Activated naive CD4-positive, alpha-beta T cell treated with anti-CD3 and anti-CD28 coated beads for 36 hours (primary cell): ENCODE results near the gene BEND5. TPM values are rescaled to one million over a fixed set of nuclear protein-coding genes. Genes with fewer than 3 reads are reported as not detected.

Experiments
- CTCF ChIA-PET: fragments of 350-600 bp; sonication (Branson Sonifier 250); formaldehyde crosslinking; loops from one replicate; lab custom pipeline; 2021; ENCODE audit warnings: antibody characterized with exemption; lab: Charles Lee
- DNase-seq: peaks from one replicate; pipeline ENCODE4 v3.0.0-alpha.2; 2020
- H3K27ac Mint-ChIP-seq: one replicate; pipeline ENCODE4 v1.8.0; 2021; ENCODE audit warnings: mild to moderate bottlenecking, mixed read lengths
- H3K27me3 Mint-ChIP-seq: one replicate; pipeline ENCODE4 v1.8.0; 2021; ENCODE audit warnings: low read depth, mixed read lengths
- H3K36me3 Mint-ChIP-seq: one replicate; pipeline ENCODE4 v1.8.0; 2021; ENCODE audit warnings: low read depth, mixed read lengths
- H3K4me1 Mint-ChIP-seq: one replicate; pipeline ENCODE4 v1.8.0; 2021; ENCODE audit warnings: low read depth, mixed read lengths
- H3K4me3 Mint-ChIP-seq: one replicate; pipeline ENCODE4 v1.8.0; 2021; ENCODE audit warnings: mild to moderate bottlenecking, moderate library complexity, mixed read lengths
- H3K9me3 Mint-ChIP-seq: one replicate; pipeline ENCODE4 v1.8.0; 2021; ENCODE audit warnings: mixed read lengths
- intact Hi-C: fragments of 100-400 bp; cut with micrococcal nuclease; formaldehyde crosslinking; loops from one replicate; pipeline ENCODE4 v1.15.1; 2023
- total RNA-seq, 2 experiments: library from RNA; stranded (reverse); gene quantifications; one replicate each; pipeline ENCODE4 v1.2.3, GENCODE V29; 2021

BEND5 gene
- total RNA-seq, 2 experiments from 2014 or later: 1.0 to 1.8 TPM

- H3K9me3 Mint-ChIP-seq: no peaks in the 10 kb centered on the region
- peaks cover 14% of the 10 kb centered on the region for H3K36me3 Mint-ChIP-seq
- no peak overlapping the region for H3K4me3 Mint-ChIP-seq
- H3K4me1 Mint-ChIP-seq: no peaks in the 10 kb centered on the region
- DNase-seq: no peak
- intact Hi-C loops: no loop called here
- CTCF ChIA-PET: no interaction called here
- no peaks in the 10 kb centered on the region for H3K27me3 Mint-ChIP-seq
- no peak overlapping the region for H3K27ac Mint-ChIP-seq
Observed at GRCh38 chr1:48761411-48761810, 15.3 kb downstream of the BEND5 start.

- no peaks in the 10 kb centered on the region for H3K27me3 Mint-ChIP-seq
- H3K9me3 Mint-ChIP-seq: no peaks in the 10 kb centered on the region
- intact Hi-C loops: no loop called here
- no peak overlapping the region for H3K4me3 Mint-ChIP-seq
- H3K27ac Mint-ChIP-seq: no peak overlapping the region
- no peaks in the 10 kb centered on the region for H3K4me1 Mint-ChIP-seq
- CTCF ChIA-PET: no interaction called here
- DNase-seq: no peak
- H3K36me3 Mint-ChIP-seq: peaks cover 14% of the 10 kb centered on the region
Observed at GRCh38 chr1:48760857-48761256, 15.8 kb downstream of the BEND5 start.

- no peak for DNase-seq
- peaks cover 22% of the 10 kb centered on the region for H3K36me3 Mint-ChIP-seq
- no peaks in the 10 kb centered on the region for H3K27me3 Mint-ChIP-seq
- H3K27ac Mint-ChIP-seq: no peak overlapping the region
- no peaks in the 10 kb centered on the region for H3K4me1 Mint-ChIP-seq
- CTCF ChIA-PET: no interaction called here
- H3K9me3 Mint-ChIP-seq: no peaks in the 10 kb centered on the region
- no peak overlapping the region for H3K4me3 Mint-ChIP-seq
- intact Hi-C loops: no loop called here
Observed at GRCh38 chr1:48758976-48759375, 17.7 kb downstream of the BEND5 start.

- no peaks in the 10 kb centered on the region for H3K27me3 Mint-ChIP-seq
- H3K9me3 Mint-ChIP-seq: no peaks in the 10 kb centered on the region
- H3K27ac Mint-ChIP-seq: no peak overlapping the region
- peaks cover 22% of the 10 kb centered on the region for H3K36me3 Mint-ChIP-seq
- CTCF ChIA-PET: interaction anchor here (0.6 kb wide), 1 partner anchor 17 kb away, joined by 3 read pairs; no protein-coding TSS in a partner anchor
- no peak overlapping the region for H3K4me3 Mint-ChIP-seq
- no peak for DNase-seq
- H3K4me1 Mint-ChIP-seq: no peaks in the 10 kb centered on the region
- intact Hi-C loops: no loop called here
Observed at GRCh38 chr1:48757363-48757762, 19.3 kb downstream of the BEND5 start.

DNA sequence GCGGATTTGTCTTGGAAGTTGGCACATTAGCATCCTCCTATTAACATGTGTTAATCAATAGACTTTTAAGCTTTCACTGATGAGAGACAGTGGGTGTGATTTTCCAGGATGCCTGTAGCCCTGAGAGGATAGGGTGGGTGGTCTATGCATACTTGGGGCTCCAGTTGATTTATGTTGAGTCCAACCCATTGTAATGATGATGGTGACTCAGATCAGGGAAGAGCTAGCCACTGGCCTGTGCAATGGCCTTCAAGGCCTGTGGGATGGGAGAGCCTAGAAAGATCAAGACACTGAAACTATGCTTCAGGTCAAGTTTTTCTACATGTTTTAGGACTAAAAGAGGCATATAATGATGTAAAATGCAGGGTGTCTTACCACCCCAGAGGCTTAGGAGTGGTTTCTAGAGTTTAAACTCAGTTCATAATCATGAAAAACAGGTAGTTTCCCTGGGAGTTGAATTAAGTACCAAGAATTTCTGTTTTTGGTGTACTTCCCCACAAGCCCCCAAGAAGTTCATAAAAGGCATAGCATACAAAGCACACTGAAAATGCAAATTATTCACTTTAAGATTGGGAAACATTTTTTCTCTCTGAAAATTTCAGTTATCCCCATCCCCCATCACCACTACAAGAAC lies 19.9 kb downstream of the BEND5 start:
- no peak overlapping the region for H3K27ac Mint-ChIP-seq
- CTCF ChIA-PET: no interaction called here
- intact Hi-C loops: no loop called here

GRCh38 chr1:48753293-48753692 lies 23.4 kb downstream of the BEND5 start:
- no peaks in the 10 kb centered on the region for H3K4me1 Mint-ChIP-seq
- no peaks in the 10 kb centered on the region for H3K9me3 Mint-ChIP-seq
- H3K27ac Mint-ChIP-seq: no peak overlapping the region
- CTCF ChIA-PET: no interaction called here
- no peak for DNase-seq
- no peaks in the 10 kb centered on the region for H3K27me3 Mint-ChIP-seq
- intact Hi-C loops: no loop called here
- no peak overlapping the region for H3K4me3 Mint-ChIP-seq
- H3K36me3 Mint-ChIP-seq: peaks cover 21% of the 10 kb centered on the region

More for the DNA sequence above, 19.9 kb downstream of the BEND5 start:
- Mint-ChIP-seq H3K27me3 (no peaks in the 10 kb centered on the region), H3K4me3 (no peak overlapping the region), H3K36me3 (peaks cover 24% of the 10 kb centered on the region), H3K9me3 (no peaks in the 10 kb centered on the region), H3K4me1 (no peaks in the 10 kb centered on the region)
- DNase-seq: no peak

- Mint-ChIP-seq H3K9me3 (no peaks in the 10 kb centered on the region), H3K36me3 (peaks cover 20% of the 10 kb centered on the region)
- intact Hi-C loops: no loop called here
Observed at GRCh38 chr1:48750109-48750508, 26.6 kb downstream of the BEND5 start.

GRCh38 chr1:48749068-48749467 lies 27.6 kb downstream of the BEND5 start:
- CTCF ChIA-PET: no interaction called here
- Mint-ChIP-seq H3K36me3 (peaks cover 14% of the 10 kb centered on the region), H3K9me3 (no peaks in the 10 kb centered on the region), H3K4me3 (no peak overlapping the region), H3K27ac (no peak overlapping the region), H3K4me1 (no peaks in the 10 kb centered on the region), H3K27me3 (no peaks in the 10 kb centered on the region)
- intact Hi-C loops: no loop called here
- no peak for DNase-seq

More at GRCh38 chr1:48750109-48750508, 26.6 kb downstream of the BEND5 start:
- CTCF ChIA-PET: no interaction called here
- Mint-ChIP-seq H3K4me3 (no peak overlapping the region), H3K27ac (no peak overlapping the region), H3K27me3 (no peaks in the 10 kb centered on the region), H3K4me1 (no peaks in the 10 kb centered on the region)
- no peak for DNase-seq

GRCh38 chr1:48746906-48747305 lies 29.8 kb downstream of the BEND5 start:
- CTCF ChIA-PET: interaction anchor here (0.8 kb wide), 1 partner anchor 744 kb away, joined by 3 read pairs; no protein-coding TSS in a partner anchor
- Mint-ChIP-seq H3K4me1 (no peaks in the 10 kb centered on the region), H3K27me3 (no peaks in the 10 kb centered on the region), H3K9me3 (no peaks in the 10 kb centered on the region), H3K36me3 (peaks cover 21% of the 10 kb centered on the region), H3K27ac (no peak overlapping the region), H3K4me3 (no peak overlapping the region)
- DNase-seq: no peak
- intact Hi-C loops: no loop called here

- intact Hi-C loops: no loop called here
- CTCF ChIA-PET: no interaction called here
- H3K36me3 Mint-ChIP-seq: peaks cover 28% of the 10 kb centered on the region
- DNase-seq: no peak
- no peak overlapping the region for H3K27ac Mint-ChIP-seq
- no peak overlapping the region for H3K4me3 Mint-ChIP-seq
- H3K4me1 Mint-ChIP-seq: no peaks in the 10 kb centered on the region
- no peaks in the 10 kb centered on the region for H3K27me3 Mint-ChIP-seq
- no peaks in the 10 kb centered on the region for H3K9me3 Mint-ChIP-seq
Observed at GRCh38 chr1:48744032-48744431, 32.7 kb downstream of the BEND5 start.

- no peak for DNase-seq
- Mint-ChIP-seq H3K4me1 (no peaks in the 10 kb centered on the region), H3K9me3 (no peaks in the 10 kb centered on the region), H3K36me3 (peaks cover 25% of the 10 kb centered on the region), H3K4me3 (no peak overlapping the region), H3K27me3 (no peaks in the 10 kb centered on the region), H3K27ac (no peak overlapping the region)
- CTCF ChIA-PET: interaction anchor here (0.7 kb wide), 1 partner anchor 260 kb away, joined by 3 read pairs; no protein-coding TSS in a partner anchor
- intact Hi-C loops: no loop called here
Observed at GRCh38 chr1:48743480-48743879, 33.2 kb downstream of the BEND5 start.

GRCh38 chr1:48741380-48741779 lies 35.3 kb downstream of the BEND5 start:
- DNase-seq: no peak
- H3K27ac Mint-ChIP-seq: no peak overlapping the region
- intact Hi-C loops: no loop called here
- H3K9me3 Mint-ChIP-seq: no peaks in the 10 kb centered on the region
- H3K36me3 Mint-ChIP-seq: peaks cover 23% of the 10 kb centered on the region
- CTCF ChIA-PET: interaction anchor here (1.0 kb wide), 1 partner anchor 44 kb away, joined by 3 read pairs; no protein-coding TSS in a partner anchor
- H3K4me1 Mint-ChIP-seq: no peaks in the 10 kb centered on the region
- no peaks in the 10 kb centered on the region for H3K27me3 Mint-ChIP-seq
- H3K4me3 Mint-ChIP-seq: no peak overlapping the region

DNA sequence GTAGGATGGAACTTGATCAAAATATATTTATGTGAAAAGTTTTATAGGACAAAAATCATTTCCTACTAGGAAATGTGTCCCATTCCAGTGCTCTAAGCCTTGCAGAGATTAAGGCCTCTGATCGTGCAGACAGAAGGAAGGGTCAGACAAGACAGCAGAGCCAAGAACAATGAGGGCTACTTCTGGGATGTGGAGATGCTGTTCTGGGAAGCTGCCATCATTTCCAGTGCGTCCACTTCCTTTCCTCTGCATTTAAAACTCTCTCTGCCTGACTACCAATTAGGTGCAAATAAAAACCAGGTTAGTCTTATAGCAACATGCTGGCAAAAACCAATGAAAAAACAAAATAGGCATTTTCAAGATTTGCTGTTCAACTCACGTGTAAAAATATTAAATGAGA lies 36.1 kb downstream of the BEND5 start:
- CTCF ChIA-PET: no interaction called here
- Mint-ChIP-seq H3K4me3 (no peak overlapping the region), H3K4me1 (no peaks in the 10 kb centered on the region), H3K27ac (no peak overlapping the region), H3K27me3 (no peaks in the 10 kb centered on the region), H3K36me3 (peaks cover 30% of the 10 kb centered on the region), H3K9me3 (no peaks in the 10 kb centered on the region)
- DNase-seq: no peak
- intact Hi-C loops: no loop called here
